WI38 (cell line): ENCODE results near the gene LPP.

Source experiments
- H3K4me3 ChIP-seq: 2 replicates; pipeline ENCODE4 v1.5.1; 2011; ENCODE audit warnings: low read depth, mild to moderate bottlenecking, control low read depth, low read length
- CTCF ChIP-seq: IDR thresholded peaks from 2 replicates; pipeline ENCODE4 v1.5.1; 2012; ENCODE audit warnings: low read depth, mild to moderate bottlenecking, control low read depth, low read length

The LPP gene

GRCh38 chr3:188827103-188827502 lies 673.1 kb downstream of the LPP start:
- TF ChIP-seq CTCF = no peak
- H3K4me3 ChIP-seq = no peak overlapping the region

DNA sequence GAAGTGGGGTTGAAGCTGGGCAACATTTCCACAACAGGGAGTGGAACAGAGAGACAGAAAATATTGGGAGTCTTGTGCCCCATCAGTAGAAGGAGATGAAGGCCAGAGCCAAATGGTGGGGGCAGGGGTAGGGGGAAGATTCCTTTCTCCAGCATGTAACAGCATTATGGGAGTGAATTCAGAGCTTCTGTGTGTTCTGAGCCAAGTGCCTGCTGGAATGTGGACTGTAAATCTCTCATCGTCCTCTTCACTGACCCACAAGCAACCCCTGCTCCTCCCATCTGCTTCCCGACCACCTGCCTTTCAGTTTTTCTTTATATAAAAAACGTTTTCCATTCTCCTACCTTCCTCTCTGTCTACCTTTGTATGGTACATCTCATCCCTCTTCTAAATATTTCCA lies 673.6 kb downstream of the LPP start:
- no peak for TF ChIP-seq CTCF
- no peak overlapping the region for H3K4me3 ChIP-seq

- H3K4me3 ChIP-seq = no peak overlapping the region
- TF ChIP-seq CTCF = no peak
Measured at GRCh38 chr3:188829130-188829529, 675.2 kb downstream of the LPP start.

GRCh38 chr3:188829576-188829975 lies 675.6 kb downstream of the LPP start:
- H3K4me3 ChIP-seq = no peak overlapping the region
- TF ChIP-seq CTCF = no peak

DNA sequence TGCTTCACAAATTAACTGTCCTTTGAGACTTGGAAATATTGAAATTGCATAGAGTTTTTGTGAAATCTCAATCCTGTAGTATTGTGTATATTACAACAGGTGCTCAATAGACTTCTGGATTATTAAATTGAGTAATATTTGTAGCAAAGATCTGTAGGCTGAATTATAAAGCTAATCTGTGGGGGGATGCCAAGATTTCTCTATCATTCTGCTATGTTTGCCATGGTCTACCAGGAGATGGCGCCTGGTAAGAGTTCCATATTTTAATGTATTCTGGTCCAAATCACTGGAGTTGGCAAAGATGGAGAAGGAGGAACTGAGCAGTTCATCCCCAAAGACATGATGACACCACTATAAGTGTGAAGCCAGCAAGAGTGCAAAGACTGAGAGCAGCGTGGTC lies 676.9 kb downstream of the LPP start:
- no peak overlapping the region for H3K4me3 ChIP-seq
- TF ChIP-seq CTCF = no peak

- no peak overlapping the region for H3K4me3 ChIP-seq
- TF ChIP-seq CTCF = no peak
Measured at GRCh38 chr3:188832146-188832545, 678.2 kb downstream of the LPP start.

DNA sequence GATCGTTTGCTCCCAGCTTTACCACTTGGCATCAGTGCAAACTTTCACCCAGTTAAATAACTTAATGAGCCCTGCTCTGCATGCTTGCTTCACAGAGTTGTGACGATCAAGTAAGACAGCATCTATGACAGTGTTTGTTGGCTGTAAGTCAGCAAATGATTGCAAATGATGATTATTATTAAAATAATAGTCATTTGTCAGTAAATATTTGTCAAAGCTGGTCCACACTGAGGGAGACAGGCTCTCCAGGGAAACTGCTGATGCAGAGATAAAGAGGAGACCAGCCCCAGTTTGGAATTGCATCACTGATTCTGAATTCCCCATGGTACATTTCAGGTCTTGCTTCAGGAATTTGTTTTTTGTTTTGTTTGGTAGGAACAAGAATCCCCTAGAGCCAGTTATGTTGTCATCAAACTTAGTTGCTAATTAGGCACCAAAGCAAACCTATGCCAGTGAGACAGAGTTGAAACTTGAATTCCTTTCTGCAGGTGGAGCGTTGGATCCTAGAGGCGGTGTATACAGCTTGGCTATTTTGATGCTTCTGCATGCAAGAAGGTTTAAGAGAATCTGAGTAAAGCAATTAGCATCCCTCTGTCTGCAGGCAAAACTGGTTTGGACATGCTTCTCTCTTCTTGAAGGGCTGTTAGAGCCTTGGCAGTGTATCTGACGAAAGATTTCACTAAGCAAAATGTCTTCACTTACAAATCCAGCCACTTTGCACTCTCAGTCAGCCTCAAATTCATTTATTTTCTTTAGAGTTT lies 679.2 kb downstream of the LPP start:
- H3K4me3 ChIP-seq = no peak overlapping the region
- no peak for TF ChIP-seq CTCF
